Naive thymus-derived CD4-positive, alpha-beta T cell (primary cell): ENCODE results near the gene PLRG1. TPM values are rescaled to one million over a fixed set of nuclear protein-coding genes. Genes with fewer than 3 reads are reported as not detected.

Source experiments
- ATAC-seq: fragments of 150-1000 bp; cut with Tn5 transposase; 2 replicates; pipeline ENCODE4 v1.10.0; 2021; ENCODE audit warnings: mild to moderate bottlenecking, moderate library complexity
- CTCF ChIA-PET: fragments of 350-600 bp; sonication (Branson Sonifier 250); formaldehyde crosslinking; loops from one replicate; lab custom pipeline; 2021; ENCODE audit warnings: antibody characterized with exemption; lab: Charles Lee
- POLR2A ChIA-PET: fragments of 350-600 bp; sonication (Branson Sonifier 250); formaldehyde crosslinking; loops from one replicate; lab custom pipeline; 2021; ENCODE audit warnings: antibody characterized with exemption, inconsistent platforms; lab: Charles Lee
- DNase-seq, 9 donors: peaks; one replicate each; pipeline versions ENCODE4 v3.0.0 to v3.0.0-alpha.2; 2020 to 2022; ENCODE audit warnings: mixed read lengths in 1 of 9
- H3K27ac ChIP-seq: one replicate; pipeline ENCODE4 v1.7.0; 2013; ENCODE audit warnings: mild to moderate bottlenecking, low read depth, low read length, moderate library complexity
- H3K27me3 ChIP-seq, 2 donors: one replicate each; pipeline ENCODE4 v1.7.0; 2013; ENCODE audit warnings: low read length in 2 of 2, mild to moderate bottlenecking in 2 of 2, moderate library complexity in 2 of 2; ENCODE audit not compliant: control insufficient read depth in 2 of 2, insufficient read depth in 2 of 2
- H3K36me3 ChIP-seq, 3 experiments: 1 replicate in 2 of 3; 2 replicates in 1 of 3; pipeline ENCODE4 v1.7.0; 2013; ENCODE audit warnings: low read length in 3 of 3, mild to moderate bottlenecking in 3 of 3, moderate library complexity in 1 of 3; ENCODE audit not compliant: insufficient read depth in 3 of 3, control insufficient read depth in 2 of 3
- H3K4me1 ChIP-seq, 2 donors: one replicate each; pipeline ENCODE4 v1.7.0; 2013; ENCODE audit warnings: low read length in 2 of 2, mild to moderate bottlenecking in 2 of 2, moderate library complexity in 1 of 2; ENCODE audit not compliant: control insufficient read depth in 2 of 2, insufficient read depth in 2 of 2
- H3K4me3 ChIP-seq: 2 replicates; pipeline ENCODE4 v1.7.0; 2013; ENCODE audit warnings: mild to moderate bottlenecking, low read length
- H3K9me3 ChIP-seq, 3 experiments: 1 replicate in 2 of 3; 2 replicates in 1 of 3; pipeline ENCODE4 v1.7.0; 2013; ENCODE audit warnings: low read length in 3 of 3; ENCODE audit not compliant: control insufficient read depth in 2 of 3
- H3K27ac Mint-ChIP-seq, 9 donors: one replicate each; pipeline ENCODE4 v1.8.0; 2020 to 2022; ENCODE audit warnings: mixed read lengths in 9 of 9, mild to moderate bottlenecking in 8 of 9, moderate library complexity in 5 of 9, inconsistent platforms in 2 of 9
- H3K27me3 Mint-ChIP-seq, 5 donors: one replicate each; pipeline ENCODE4 v1.8.0; 2021 to 2022; ENCODE audit warnings: mixed read lengths in 5 of 5, mild to moderate bottlenecking in 1 of 5
- H3K36me3 Mint-ChIP-seq, 5 donors: one replicate each; pipeline ENCODE4 v1.8.0; 2020 to 2022; ENCODE audit warnings: mixed read lengths in 5 of 5, mild to moderate bottlenecking in 3 of 5, inconsistent platforms in 1 of 5
- H3K4me1 Mint-ChIP-seq, 7 donors: one replicate each; pipeline ENCODE4 v1.8.0; 2020 to 2022; ENCODE audit warnings: mixed read lengths in 7 of 7, mild to moderate bottlenecking in 3 of 7, inconsistent platforms in 1 of 7
- H3K4me3 Mint-ChIP-seq, 10 donors: one replicate each; pipeline ENCODE4 v1.8.0; 2020 to 2022; ENCODE audit warnings: mild to moderate bottlenecking in 10 of 10, mixed read lengths in 10 of 10, moderate library complexity in 6 of 10, inconsistent platforms in 2 of 10
- H3K9me3 Mint-ChIP-seq, 11 donors: one replicate each; pipeline ENCODE4 v1.8.0; 2020 to 2022; ENCODE audit warnings: mixed read lengths in 11 of 11, mild to moderate bottlenecking in 4 of 11, inconsistent platforms in 1 of 11, moderate library complexity in 1 of 11
- intact Hi-C, 2 donors: fragments of 100-400 bp; cut with micrococcal nuclease; formaldehyde crosslinking; loops; one replicate each; pipeline ENCODE4 v1.15.1; 2023
- polyA plus RNA-seq, 2 donors: library from polyadenylated mRNA; unstranded; fragments of 300-500 nt; fragmentation: Illumina TruSeq; gene quantifications; one replicate each; pipeline ENCODE4 v1.2.3, GENCODE V29; 2021
- total RNA-seq, 6 experiments: library from RNA in 5 of 6; stranded (reverse) in 5 of 6; gene quantifications; 1 replicate in 5 of 6; 2 replicates in 1 of 6; pipeline ENCODE4 v1.2.3 and lab custom pipeline; 2021 to 2026

Gene PLRG1
- total and polyA plus RNA-seq, 7 experiments from 2014 or later: 43.6 to 99.4 (median 87.7) TPM

DNA sequence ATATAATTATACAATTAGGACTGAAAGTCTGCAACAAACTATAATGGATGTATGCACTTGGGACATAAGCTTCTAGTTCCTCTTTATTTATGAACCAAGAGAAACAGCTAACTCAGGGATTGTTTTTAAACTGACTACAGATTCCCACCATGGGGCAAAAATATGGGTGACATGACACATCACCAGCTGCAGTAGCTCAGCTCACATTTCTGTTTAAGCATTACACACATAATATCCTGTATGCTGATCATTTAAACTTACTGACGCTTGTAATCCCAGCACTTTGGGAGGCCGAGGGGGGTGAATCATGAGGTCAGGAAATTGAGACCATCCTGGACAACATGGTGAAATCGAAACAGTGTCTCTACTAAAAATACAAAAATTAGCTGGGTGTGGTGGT, 24.1 kb upstream of the PLRG1 start:
- Mint-ChIP-seq H3K27me3 (peaks cover 4 to 30% (median 18%) of the 10 kb centered on the region in 5 donors), H3K27ac (no peak overlapping the region), H3K4me1 (no peaks in the 10 kb centered on the region), H3K9me3 (peaks cover 0 to 2% (median 0%) of the 10 kb centered on the region in 11 donors), H3K4me3 (no peak overlapping the region), H3K36me3 (no peaks in the 10 kb centered on the region)
- H3K27ac ChIP-seq: no peak overlapping the region
- CTCF ChIA-PET: no interaction called here
- H3K36me3 ChIP-seq: no peaks in the 10 kb centered on the region
- POLR2A ChIA-PET: no interaction called here
- intact Hi-C loops: no loop called here
- no peak overlapping the region for H3K4me3 ChIP-seq
- peaks cover 0 to 4% of the 10 kb centered on the region in 2 donors for H3K27me3 ChIP-seq
- DNase-seq (no peak), ATAC-seq (no peak)
- no peaks in the 10 kb centered on the region for H3K9me3 ChIP-seq
- no peaks in the 10 kb centered on the region for H3K4me1 ChIP-seq

DNA sequence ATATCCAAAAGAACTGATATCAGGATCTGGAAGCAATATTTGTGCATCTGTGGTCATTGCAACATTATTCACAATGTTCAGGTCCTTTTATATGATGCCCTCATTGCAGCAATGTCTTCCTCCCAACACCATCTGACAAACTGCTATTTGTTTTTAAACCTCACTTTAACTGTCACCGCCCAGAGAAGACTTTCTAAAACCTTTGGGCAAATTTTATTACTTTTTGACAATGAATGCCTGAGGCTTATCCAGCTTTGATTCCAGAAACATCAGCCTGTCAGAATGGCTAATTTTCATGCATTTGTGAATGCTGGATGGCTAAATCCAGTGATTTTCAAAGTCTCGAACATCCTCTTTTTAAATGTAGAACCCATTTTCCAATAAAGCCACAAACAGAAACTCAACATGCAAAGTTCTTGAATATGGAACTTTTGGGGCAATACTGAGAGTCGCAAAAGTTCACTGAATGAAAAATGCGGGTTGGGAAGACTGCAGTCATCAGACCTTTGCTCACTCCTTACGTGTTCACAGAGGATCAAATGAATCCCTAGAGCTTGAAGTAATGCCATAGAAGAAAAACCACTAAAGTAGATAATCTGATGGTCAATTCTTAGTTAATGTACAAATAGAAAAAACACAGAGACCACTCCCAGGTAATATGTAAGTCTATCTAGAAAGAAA, 23.1 kb upstream of the PLRG1 start:
- ATAC-seq (no peak), DNase-seq (no peak)
- Histone ChIP-seq H3K4me3 (no peak overlapping the region), H3K4me1 (no peaks in the 10 kb centered on the region), H3K27ac (no peak overlapping the region), H3K36me3 (no peaks in the 10 kb centered on the region), H3K27me3 (peaks cover 0 to 4% of the 10 kb centered on the region in 2 donors), H3K9me3 (no peaks in the 10 kb centered on the region)
- no peaks in the 10 kb centered on the region for H3K36me3 Mint-ChIP-seq
- POLR2A ChIA-PET: no interaction called here
- no peak overlapping the region for H3K27ac Mint-ChIP-seq
- H3K27me3 Mint-ChIP-seq: peaks cover 4 to 26% (median 13%) of the 10 kb centered on the region in 5 donors
- CTCF ChIA-PET: no interaction called here
- H3K4me1 Mint-ChIP-seq: no peaks in the 10 kb centered on the region
- H3K9me3 Mint-ChIP-seq: peaks cover 0 to 2% (median 0%) of the 10 kb centered on the region in 11 donors
- intact Hi-C loops: no loop called here
- H3K4me3 Mint-ChIP-seq: no peak overlapping the region

DNA sequence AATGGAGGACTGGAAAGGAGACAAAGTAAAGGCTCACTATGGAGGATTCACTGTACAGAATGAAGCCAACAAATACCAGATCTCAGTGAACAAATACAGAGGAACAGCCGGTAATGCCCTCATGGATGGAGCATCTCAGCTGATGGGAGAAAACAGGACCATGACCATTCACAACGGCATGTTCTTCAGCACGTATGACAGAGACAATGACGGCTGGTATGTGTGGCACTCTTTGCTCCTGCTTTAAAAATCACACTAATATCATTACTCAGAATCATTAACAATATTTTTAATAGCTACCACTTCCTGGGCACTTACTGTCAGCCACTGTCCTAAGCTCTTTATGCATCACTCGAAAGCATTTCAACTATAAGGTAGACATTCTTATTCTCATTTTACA, 19.4 kb upstream of the PLRG1 start:
- no peaks in the 10 kb centered on the region for H3K36me3 Mint-ChIP-seq
- peaks cover 0 to 18% (median 9%) of the 10 kb centered on the region in 5 donors for H3K27me3 Mint-ChIP-seq
- no peak for DNase-seq
- ChIA-PET POLR2A (interaction anchor here (0.6 kb wide), 1 partner anchor 1604 kb away, joined by 3 read pairs; no protein-coding TSS in a partner anchor), CTCF (interaction anchor here (1.0 kb wide), 1 partner anchor 11 kb away, joined by 4 read pairs; no protein-coding TSS in a partner anchor)
- ATAC-seq: no peak
- no peak overlapping the region for H3K27ac Mint-ChIP-seq
- Histone ChIP-seq H3K36me3 (no peaks in the 10 kb centered on the region), H3K27ac (no peak overlapping the region), H3K27me3 (no peaks in the 10 kb centered on the region), H3K4me3 (no peak overlapping the region), H3K4me1 (no peaks in the 10 kb centered on the region), H3K9me3 (no peaks in the 10 kb centered on the region)
- no peaks in the 10 kb centered on the region for H3K9me3 Mint-ChIP-seq
- no peaks in the 10 kb centered on the region for H3K4me1 Mint-ChIP-seq
- intact Hi-C loops: no loop called here
- no peak overlapping the region for H3K4me3 Mint-ChIP-seq

DNA sequence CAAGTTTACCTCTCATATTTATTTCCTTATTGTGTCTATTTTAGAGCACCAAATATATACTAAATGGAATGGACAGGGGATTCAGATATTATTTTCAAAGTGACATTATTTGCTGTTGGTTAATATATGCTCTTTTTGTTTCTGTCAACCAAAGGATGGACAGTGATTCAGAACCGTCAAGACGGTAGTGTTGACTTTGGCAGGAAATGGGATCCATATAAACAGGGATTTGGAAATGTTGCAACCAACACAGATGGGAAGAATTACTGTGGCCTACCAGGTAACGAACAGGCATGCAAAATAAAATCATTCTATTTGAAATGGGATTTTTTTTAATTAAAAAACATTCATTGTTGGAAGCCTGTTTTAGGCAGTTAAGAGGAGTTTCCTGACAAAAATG, 18.8 kb upstream of the PLRG1 start:
- Mint-ChIP-seq H3K9me3 (no peaks in the 10 kb centered on the region), H3K4me1 (no peaks in the 10 kb centered on the region), H3K4me3 (no peak overlapping the region), H3K27ac (no peak overlapping the region), H3K36me3 (no peaks in the 10 kb centered on the region), H3K27me3 (peaks cover 0 to 18% (median 9%) of the 10 kb centered on the region in 5 donors)
- DNase-seq (no peak), ATAC-seq (no peak)
- CTCF ChIA-PET: interaction anchor here (1.0 to 1.4 kb wide), 2 partner anchors 10 to 11 kb away, joined by 3 to 4 read pairs; no protein-coding TSS in a partner anchor
- intact Hi-C loops: no loop called here
- Histone ChIP-seq H3K27me3 (no peaks in the 10 kb centered on the region), H3K9me3 (no peaks in the 10 kb centered on the region), H3K4me1 (no peaks in the 10 kb centered on the region), H3K27ac (no peak overlapping the region), H3K36me3 (no peaks in the 10 kb centered on the region), H3K4me3 (no peak overlapping the region)
- POLR2A ChIA-PET: no interaction called here

DNA sequence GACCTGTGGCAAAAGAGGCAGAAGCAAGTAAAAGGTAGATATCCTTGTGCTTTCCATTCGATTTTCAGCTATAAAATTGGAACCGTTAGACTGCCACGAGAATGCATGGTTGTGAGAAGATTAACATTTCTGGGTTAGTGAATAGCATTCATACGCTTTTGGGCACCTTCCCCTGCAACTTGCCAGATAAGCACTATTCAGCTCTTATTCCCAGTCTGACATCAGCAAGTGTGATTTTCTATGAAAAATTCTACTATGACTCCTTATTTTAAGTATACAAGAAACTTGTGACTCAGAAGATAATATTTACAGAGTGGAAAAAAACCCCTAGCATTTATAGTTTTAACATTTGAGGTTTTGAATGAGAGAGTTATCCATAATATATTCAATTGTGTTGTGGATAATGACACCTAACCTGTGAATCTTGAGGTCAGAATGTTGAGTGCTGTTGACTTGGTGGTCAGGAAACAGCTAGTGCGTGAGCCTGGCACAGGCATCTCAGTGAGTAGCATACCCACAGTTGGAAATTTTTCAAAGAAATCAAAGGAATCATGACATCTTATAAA, 16.5 kb upstream of the PLRG1 start:
- no peaks in the 10 kb centered on the region for H3K4me1 ChIP-seq
- no peak overlapping the region for H3K4me3 ChIP-seq
- H3K9me3 ChIP-seq: no peaks in the 10 kb centered on the region
- POLR2A ChIA-PET: no interaction called here
- DNase-seq (no peak), ATAC-seq (no peak)
- CTCF ChIA-PET: interaction anchor here (0.6 kb wide), 1 partner anchor 1220 kb away, joined by 3 read pairs; no protein-coding TSS in a partner anchor
- H3K4me1 Mint-ChIP-seq: no peaks in the 10 kb centered on the region
- H3K27me3 Mint-ChIP-seq: peaks cover 4 to 25% (median 9%) of the 10 kb centered on the region in 5 donors
- no peaks in the 10 kb centered on the region for H3K36me3 ChIP-seq
- no peak overlapping the region for H3K4me3 Mint-ChIP-seq
- H3K9me3 Mint-ChIP-seq: no peaks in the 10 kb centered on the region
- intact Hi-C loops: no loop called here
- H3K27me3 ChIP-seq: no peaks in the 10 kb centered on the region
- H3K36me3 Mint-ChIP-seq: no peaks in the 10 kb centered on the region
- H3K27ac Mint-ChIP-seq: no peak overlapping the region
- no peak overlapping the region for H3K27ac ChIP-seq

DNA sequence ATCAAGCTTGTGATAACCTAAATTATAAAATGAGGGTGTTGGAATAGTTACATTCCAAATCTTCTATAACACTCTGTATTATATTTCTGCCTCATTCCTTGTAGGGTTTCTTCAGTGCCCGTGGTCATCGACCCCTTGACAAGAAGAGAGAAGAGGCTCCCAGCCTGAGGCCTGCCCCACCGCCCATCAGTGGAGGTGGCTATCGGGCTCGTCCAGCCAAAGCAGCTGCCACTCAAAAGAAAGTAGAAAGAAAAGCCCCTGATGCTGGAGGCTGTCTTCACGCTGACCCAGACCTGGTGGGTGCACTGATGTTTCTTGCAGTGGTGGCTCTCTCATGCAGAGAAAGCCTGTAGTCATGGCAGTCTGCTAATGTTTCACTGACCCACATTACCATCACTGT, 15.5 kb upstream of the PLRG1 start:
- Mint-ChIP-seq H3K27me3 (peaks cover 4 to 20% (median 13%) of the 10 kb centered on the region in 5 donors), H3K4me1 (no peaks in the 10 kb centered on the region), H3K9me3 (no peaks in the 10 kb centered on the region), H3K4me3 (no peak overlapping the region), H3K27ac (no peak overlapping the region), H3K36me3 (no peaks in the 10 kb centered on the region)
- H3K27ac ChIP-seq: no peak overlapping the region
- ATAC-seq (no peak), DNase-seq (no peak)
- intact Hi-C loops: no loop called here
- H3K27me3 ChIP-seq: no peaks in the 10 kb centered on the region
- no peak overlapping the region for H3K4me3 ChIP-seq
- no peaks in the 10 kb centered on the region for H3K4me1 ChIP-seq
- ChIA-PET POLR2A (no interaction called here), CTCF (no interaction called here)
- H3K36me3 ChIP-seq: no peaks in the 10 kb centered on the region
- no peaks in the 10 kb centered on the region for H3K9me3 ChIP-seq

DNA sequence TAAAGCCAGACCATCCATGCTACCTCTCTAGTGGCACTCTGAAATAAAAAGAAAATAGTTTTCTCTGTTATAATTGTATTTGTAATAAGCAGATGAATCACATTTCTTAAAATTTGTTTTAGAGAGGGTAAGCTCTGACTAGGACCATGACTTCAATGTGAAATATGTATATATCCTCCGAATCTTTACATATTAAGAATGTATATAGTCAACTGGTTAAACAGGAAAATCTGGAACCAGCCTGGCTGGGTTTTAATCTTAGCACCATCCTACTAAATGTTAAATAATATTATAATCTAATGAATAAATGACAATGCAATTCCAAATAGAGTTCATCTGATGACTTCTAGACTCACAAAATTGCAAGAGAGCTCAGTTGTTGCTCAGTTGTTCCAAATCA, 14.1 kb upstream of the PLRG1 start:
- H3K4me3 ChIP-seq: no peak overlapping the region
- DNase-seq: no peak
- no peaks in the 10 kb centered on the region for H3K36me3 ChIP-seq
- no peak for ATAC-seq
- no peaks in the 10 kb centered on the region for H3K9me3 ChIP-seq
- no peak overlapping the region for H3K27ac ChIP-seq
- peaks cover 0 to 4% (median 0%) of the 10 kb centered on the region in 7 donors for H3K4me1 Mint-ChIP-seq
- H3K27me3 ChIP-seq: no peaks in the 10 kb centered on the region
- no peaks in the 10 kb centered on the region for H3K9me3 Mint-ChIP-seq
- ChIA-PET CTCF (no interaction called here), POLR2A (no interaction called here)
- no peaks in the 10 kb centered on the region for H3K36me3 Mint-ChIP-seq
- intact Hi-C loops: no loop called here
- no peaks in the 10 kb centered on the region for H3K4me1 ChIP-seq
- no peak overlapping the region for H3K4me3 Mint-ChIP-seq
- peaks cover 4 to 22% (median 18%) of the 10 kb centered on the region in 5 donors for H3K27me3 Mint-ChIP-seq
- H3K27ac Mint-ChIP-seq: no peak overlapping the region
